ENCODE results near the gene TTC27. TPM values are rescaled to one million over a fixed set of nuclear protein-coding genes. Genes with fewer than 3 reads are reported as not detected.

The TTC27 gene
- total RNA-seq, 2 experiments from 2014 or later = 25.3 to 27.7 TPM

DNA sequence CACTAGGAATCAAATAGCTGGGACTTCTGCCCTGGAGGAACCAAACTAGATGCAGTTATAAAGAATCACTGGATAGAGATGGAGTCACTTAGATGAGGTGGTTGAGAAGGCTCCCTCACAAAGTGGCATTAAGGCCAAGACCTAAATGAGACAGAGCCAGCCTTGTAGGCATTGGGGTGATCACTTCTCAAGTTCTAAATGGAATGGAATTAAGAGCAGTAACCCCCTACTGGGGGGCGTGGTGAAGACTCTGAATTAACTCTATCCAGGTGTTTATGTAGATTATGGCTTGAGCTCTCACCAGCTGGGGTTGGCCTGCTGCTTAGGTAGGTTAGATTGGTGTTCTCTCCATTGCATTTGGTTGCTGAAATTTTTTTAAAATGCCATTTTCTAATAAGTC, 71.3 kb downstream of the TTC27 start:
- no peaks in the 10 kb centered on the region for H3K9me2 ChIP-seq (ENCODE audit: insufficient read depth, low read length)
- no peaks in the 10 kb centered on the region for H3K79me2 ChIP-seq (ENCODE audit: insufficient read depth, low read depth, low read length)
- H3K4me3 ChIP-seq (ENCODE audit: low read depth, low read length, poor library complexity, severe bottlenecking) = no peak overlapping the region
- no peak overlapping the region for H3K4me2 ChIP-seq (ENCODE audit: low read length)
- no peaks in the 10 kb centered on the region for H3K4me1 ChIP-seq (ENCODE audit: insufficient read depth, low read length, poor library complexity, severe bottlenecking)
- H3K27ac ChIP-seq (ENCODE audit: low read depth, low read length, poor library complexity, severe bottlenecking) = no peak overlapping the region
- no peaks in the 10 kb centered on the region for H4K20me1 ChIP-seq (ENCODE audit: insufficient read depth, low read length)
- no peak overlapping the region for H2AFZ ChIP-seq (ENCODE audit: low read length)
- ChIA-PET POLR2A (no interaction called here), CTCF (ENCODE audit: unreplicated experiment) (no interaction called here)
- peaks cover 11% of the 10 kb centered on the region for H3K36me3 ChIP-seq (ENCODE audit: insufficient read depth, low read length)
- H3K9me3 ChIP-seq (ENCODE audit: low read length) = no peaks in the 10 kb centered on the region
- BruUV-seq (replicated peaks) = no TSS peak
- intact Hi-C loops (cut with micrococcal nuclease; ENCODE audit: unreplicated experiment) = no loop called here
- no peak for DNase-seq (ENCODE audit: low spot score)
- TF ChIP-seq, protein P1, sequence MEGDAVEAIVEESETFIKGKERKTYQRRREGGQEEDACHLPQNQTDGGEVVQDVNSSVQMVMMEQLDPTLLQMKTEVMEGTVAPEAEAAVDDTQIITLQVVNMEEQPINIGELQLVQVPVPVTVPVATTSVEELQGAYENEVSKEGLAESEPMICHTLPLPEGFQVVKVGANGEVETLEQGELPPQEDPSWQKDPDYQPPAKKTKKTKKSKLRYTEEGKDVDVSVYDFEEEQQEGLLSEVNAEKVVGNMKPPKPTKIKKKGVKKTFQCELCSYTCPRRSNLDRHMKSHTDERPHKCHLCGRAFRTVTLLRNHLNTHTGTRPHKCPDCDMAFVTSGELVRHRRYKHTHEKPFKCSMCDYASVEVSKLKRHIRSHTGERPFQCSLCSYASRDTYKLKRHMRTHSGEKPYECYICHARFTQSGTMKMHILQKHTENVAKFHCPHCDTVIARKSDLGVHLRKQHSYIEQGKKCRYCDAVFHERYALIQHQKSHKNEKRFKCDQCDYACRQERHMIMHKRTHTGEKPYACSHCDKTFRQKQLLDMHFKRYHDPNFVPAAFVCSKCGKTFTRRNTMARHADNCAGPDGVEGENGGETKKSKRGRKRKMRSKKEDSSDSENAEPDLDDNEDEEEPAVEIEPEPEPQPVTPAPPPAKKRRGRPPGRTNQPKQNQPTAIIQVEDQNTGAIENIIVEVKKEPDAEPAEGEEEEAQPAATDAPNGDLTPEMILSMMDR (conservative IDR thresholded peaks at IDR 0.05; ENCODE audit: low read length) = no peak
- TF ChIP-seq EZH2phosphoT487 (IDR thresholded peaks at IDR 0.05; ENCODE audit: borderline replicate concordance, low read depth, low read length) = no peak

DNA sequence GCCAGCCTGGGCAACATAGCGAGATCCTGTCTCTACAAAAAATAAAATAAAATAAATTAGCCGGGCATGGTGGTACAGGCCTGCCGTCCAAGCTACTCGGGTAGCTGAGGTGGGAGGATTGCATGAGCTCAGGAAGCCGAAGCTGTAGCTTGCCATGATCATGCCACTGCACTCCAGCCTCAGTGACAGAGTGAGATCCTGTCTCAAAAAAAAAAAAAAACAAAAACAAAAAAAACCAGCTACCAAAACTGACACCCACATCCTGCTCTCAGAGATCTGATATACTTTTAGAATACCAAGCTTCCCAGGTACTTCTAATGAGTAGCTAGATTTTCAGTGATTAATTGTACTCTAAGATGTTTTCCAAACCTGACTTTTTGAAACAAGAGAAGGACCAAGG, 74.0 kb downstream of the TTC27 start:
- Histone ChIP-seq H3K79me2 (ENCODE audit: insufficient read depth, low read depth, low read length) (no peaks in the 10 kb centered on the region), H3K4me3 (ENCODE audit: low read depth, low read length, poor library complexity, severe bottlenecking) (no peak overlapping the region), H3K36me3 (ENCODE audit: insufficient read depth, low read length) (peaks cover 15% of the 10 kb centered on the region), H3K9me2 (ENCODE audit: insufficient read depth, low read length) (no peaks in the 10 kb centered on the region), H2AFZ (ENCODE audit: low read length) (no peak overlapping the region), H3K9me3 (ENCODE audit: low read length) (no peaks in the 10 kb centered on the region), H3K27ac (ENCODE audit: low read depth, low read length, poor library complexity, severe bottlenecking) (no peak overlapping the region), H3K4me2 (ENCODE audit: low read length) (no peak overlapping the region), H3K4me1 (ENCODE audit: insufficient read depth, low read length, poor library complexity, severe bottlenecking) (no peaks in the 10 kb centered on the region), H4K20me1 (ENCODE audit: insufficient read depth, low read length) (no peaks in the 10 kb centered on the region)
- ChIA-PET POLR2A (interaction anchor here (1.8 kb wide), 1 partner anchor 30 kb away, joined by 4 read pairs; no protein-coding TSS in a partner anchor), CTCF (ENCODE audit: unreplicated experiment) (no interaction called here)
- no peak for DNase-seq (ENCODE audit: low spot score)
- TF ChIP-seq, protein P1 (conservative IDR thresholded peaks at IDR 0.05; ENCODE audit: low read length) = no peak
- no peak for TF ChIP-seq EZH2phosphoT487 (IDR thresholded peaks at IDR 0.05; ENCODE audit: borderline replicate concordance, low read depth, low read length)
- BruUV-seq (replicated peaks) = no TSS peak
- intact Hi-C loops (cut with micrococcal nuclease; ENCODE audit: unreplicated experiment) = no loop called here

DNA sequence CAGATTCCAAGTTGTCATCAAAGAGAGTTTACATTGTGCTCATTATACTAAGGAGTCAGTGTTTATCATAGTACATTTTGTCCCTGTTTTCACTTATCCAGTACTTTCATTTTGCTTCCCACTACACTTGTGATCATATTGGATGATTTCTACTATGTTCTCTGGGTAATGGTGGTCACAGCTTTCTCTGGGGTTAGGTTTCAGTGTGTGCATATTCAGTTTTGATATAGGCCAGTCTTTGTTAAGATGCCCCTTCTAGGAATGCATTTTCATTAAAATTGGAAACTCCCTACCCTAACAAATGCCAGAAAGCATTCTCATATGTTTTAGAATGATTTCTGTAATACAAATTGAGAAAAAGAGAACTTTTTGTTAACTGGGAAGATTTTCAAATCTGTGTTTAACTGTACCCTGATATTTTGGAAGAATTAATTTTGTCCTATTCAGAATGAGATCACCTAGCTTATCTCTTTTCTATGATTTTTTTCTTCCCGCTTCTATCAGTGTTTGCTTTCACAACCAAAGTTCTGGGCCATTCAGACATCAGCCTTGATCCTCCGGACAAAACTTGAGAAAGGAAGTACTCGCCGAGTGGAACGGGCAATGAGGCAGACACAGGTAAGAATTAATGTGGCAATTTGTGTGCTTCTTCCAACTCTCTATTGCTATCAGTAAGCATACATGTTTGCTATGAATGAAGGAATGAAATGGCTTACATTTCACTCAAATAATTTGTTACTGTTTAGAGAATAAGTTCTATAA, 74.6 kb downstream of the TTC27 start:
- DNase-seq (ENCODE audit: low spot score) = no peak
- no peak overlapping the region for H3K4me2 ChIP-seq (ENCODE audit: low read length)
- CTCF ChIA-PET (ENCODE audit: unreplicated experiment) = no interaction called here

More for the DNA sequence above, 74.6 kb downstream of the TTC27 start:
- no TSS peak for BruUV-seq (replicated peaks)
- no peaks in the 10 kb centered on the region for H3K4me1 ChIP-seq (ENCODE audit: insufficient read depth, low read length, poor library complexity, severe bottlenecking)
- intact Hi-C loops (cut with micrococcal nuclease; ENCODE audit: unreplicated experiment) = no loop called here
- H3K79me2 ChIP-seq (ENCODE audit: insufficient read depth, low read depth, low read length) = no peaks in the 10 kb centered on the region
- no peak overlapping the region for H2AFZ ChIP-seq (ENCODE audit: low read length)
- POLR2A ChIA-PET = interaction anchor here (1.8 kb wide), 1 partner anchor 30 kb away, joined by 4 read pairs; no protein-coding TSS in a partner anchor
- no peak overlapping the region for H3K27ac ChIP-seq (ENCODE audit: low read depth, low read length, poor library complexity, severe bottlenecking)
- H4K20me1 ChIP-seq (ENCODE audit: insufficient read depth, low read length) = no peaks in the 10 kb centered on the region
- no peak for TF ChIP-seq EZH2phosphoT487 (IDR thresholded peaks at IDR 0.05; ENCODE audit: borderline replicate concordance, low read depth, low read length)
- TF ChIP-seq, protein P1 (conservative IDR thresholded peaks at IDR 0.05; ENCODE audit: low read length) = no peak
- H3K9me3 ChIP-seq (ENCODE audit: low read length) = no peaks in the 10 kb centered on the region
- H3K9me2 ChIP-seq (ENCODE audit: insufficient read depth, low read length) = no peaks in the 10 kb centered on the region
- no peak overlapping the region for H3K4me3 ChIP-seq (ENCODE audit: low read depth, low read length, poor library complexity, severe bottlenecking)
- H3K36me3 ChIP-seq (ENCODE audit: insufficient read depth, low read length) = peaks cover 15% of the 10 kb centered on the region

Data from OCI-LY7 (cell line).